ENCODE data around the gene PTPN6. TPM values are rescaled to one million over a fixed set of nuclear protein-coding genes. Genes with fewer than 3 reads are reported as not detected.
A peak's percentile ranks its signal among the peaks of the same experiment; 100 is the strongest.

PTPN6 gene
- total and polyA plus RNA-seq, 10 of the 15 experiments (the other 5 are each of a cell fraction or from before 2014, with no cell fraction given) = 229 to 457 (median 370) TPM

GRCh38 chr12:6960593-6961277 lies 9.6 kb downstream of the PTPN6 start:
- 20% methylated on average over 13 of the region's 13 CpGs for WGBS (ENCODE audit: insufficient coverage, insufficient replicate concordance, low lambda C conversion rate, missing lambda C conversion rate)
- peaks cover 19 to 35% of the 10 kb centered on the region in 2 experiments for H3K36me3 ChIP-seq (ENCODE audit: control insufficient read depth in 2 of 2, insufficient read depth in 2 of 2, low read length in 1 of 2)
- H3K27ac ChIP-seq (ENCODE audit: control insufficient read depth, insufficient read depth) = peak overlapping the region; percentile 99
- peaks cover 55% of the 10 kb centered on the region for H3K79me2 ChIP-seq (ENCODE audit: control insufficient read depth, insufficient read depth, low read length)
- peaks cover 76% of the 10 kb centered on the region for H3K4me1 ChIP-seq (ENCODE audit: control insufficient read depth, insufficient read depth, low read length)
- peak; percentile 98 for FAIRE-seq
- ChIA-PET CTCF (interaction anchor here (0.9 to 13.2 kb wide), 9 partner anchors 8 to 153 kb away, joined by 4 to 645 read pairs (median 5); partner anchors contain the start of genes C12orf57, LPCAT3, PTPN6 and RNU7-1), RAD21 (ENCODE audit: unreplicated experiment) (interaction anchor here (1.1 to 13.5 kb wide), 8 partner anchors 9 to 151 kb away, joined by 3 to 426 read pairs (median 5); partner anchors contain the start of genes C12orf57, PTPN6, RNU7-1 and SPSB2), SMC1A (ENCODE audit: uncharacterized antibody, unreplicated experiment) (interaction anchor here (0.9 to 13.2 kb wide), 6 partner anchors 13 to 152 kb away, joined by 3 to 395 read pairs (median 4); partner anchors contain the start of genes C12orf57, CDCA3, PTPN6 and RNU7-1), POLR2A (interaction anchor here (1.0 to 13.5 kb wide), 7 partner anchors 8 to 148 kb away, joined by 3 to 524 read pairs (median 5); partner anchors contain the start of genes C12orf57, C1RL, LPCAT3 and PTPN6)
- H3K4me2 ChIP-seq (ENCODE audit: control insufficient read depth, insufficient read depth) = peak overlapping the region; percentile 99
- no peaks in the 10 kb centered on the region for H4K20me1 ChIP-seq (ENCODE audit: control insufficient read depth, insufficient read depth)
- ATAC-seq = peak; percentile 34
- no peaks in the 10 kb centered on the region for H3K9me3 ChIP-seq (replicated peaks; ENCODE audit: control insufficient read depth, insufficient read depth, low read length)
- BruUV-seq (replicated peaks) = no TSS peak
- no peaks in the 10 kb centered on the region for H3K27me3 ChIP-seq (replicated peaks in 1 of 2; ENCODE audit: control insufficient read depth in 2 of 2, insufficient read depth in 2 of 2, low read length in 1 of 2)
- in situ Hi-C loops (cut with MboI) (loop anchor here (5.0 to 25.0 kb wide), 2 partner anchors 152 to 1677 kb away; no protein-coding TSS in a partner anchor), intact Hi-C loops (cut with micrococcal nuclease; ENCODE audit: unreplicated experiment) (loop anchor here (1.0 to 5.0 kb wide), 4 partner anchors 7 to 152 kb away; partner anchors contain the start of gene C12orf57)
- peak overlapping the region; percentile 95 for H3K4me3 ChIP-seq
- DNase-seq (ENCODE audit: low read depth, low spot score) = no peak
- H2AFZ ChIP-seq (ENCODE audit: control insufficient read depth, low read depth, low read length) = no peak overlapping the region
- H3K9ac ChIP-seq (ENCODE audit: control insufficient read depth, insufficient read depth, low read length) = peak overlapping the region; percentile 91
- TF ChIP-seq NR2F1 (conservative IDR thresholded peaks at IDR 0.05) = no peak
- TF ChIP-seq YBX1 (IDR thresholded peaks at IDR 0.05) = no peak
- peak; percentile 57; the same call in 2 of the 3 replicates for TF ChIP-seq POU2F2 (IDR thresholded peaks at IDR 0.05; ENCODE audit: borderline replicate concordance, low read depth, low read length)
- TF ChIP-seq NFIC (IDR thresholded peaks at IDR 0.05; ENCODE audit: low read depth, low read length) = no peak
- no peak for TF ChIP-seq BCL3 (IDR thresholded peaks at IDR 0.05; ENCODE audit: borderline replicate concordance, insufficient read depth, low read depth, low read length, poor library complexity, severe bottlenecking)
- peak; percentile 64 for TF ChIP-seq SMC3 (IDR thresholded peaks at IDR 0.05; ENCODE audit: borderline replicate concordance, low read length)
- TF ChIP-seq SMAD1 (IDR thresholded peaks at IDR 0.05; ENCODE audit: low read depth, partially characterized antibody) = no peak
- TF ChIP-seq NBN (IDR thresholded peaks at IDR 0.05) = 0 out of 2 replicates have a peak, but pooled peaks have one; percentile 18
- TF ChIP-seq, protein P1, sequence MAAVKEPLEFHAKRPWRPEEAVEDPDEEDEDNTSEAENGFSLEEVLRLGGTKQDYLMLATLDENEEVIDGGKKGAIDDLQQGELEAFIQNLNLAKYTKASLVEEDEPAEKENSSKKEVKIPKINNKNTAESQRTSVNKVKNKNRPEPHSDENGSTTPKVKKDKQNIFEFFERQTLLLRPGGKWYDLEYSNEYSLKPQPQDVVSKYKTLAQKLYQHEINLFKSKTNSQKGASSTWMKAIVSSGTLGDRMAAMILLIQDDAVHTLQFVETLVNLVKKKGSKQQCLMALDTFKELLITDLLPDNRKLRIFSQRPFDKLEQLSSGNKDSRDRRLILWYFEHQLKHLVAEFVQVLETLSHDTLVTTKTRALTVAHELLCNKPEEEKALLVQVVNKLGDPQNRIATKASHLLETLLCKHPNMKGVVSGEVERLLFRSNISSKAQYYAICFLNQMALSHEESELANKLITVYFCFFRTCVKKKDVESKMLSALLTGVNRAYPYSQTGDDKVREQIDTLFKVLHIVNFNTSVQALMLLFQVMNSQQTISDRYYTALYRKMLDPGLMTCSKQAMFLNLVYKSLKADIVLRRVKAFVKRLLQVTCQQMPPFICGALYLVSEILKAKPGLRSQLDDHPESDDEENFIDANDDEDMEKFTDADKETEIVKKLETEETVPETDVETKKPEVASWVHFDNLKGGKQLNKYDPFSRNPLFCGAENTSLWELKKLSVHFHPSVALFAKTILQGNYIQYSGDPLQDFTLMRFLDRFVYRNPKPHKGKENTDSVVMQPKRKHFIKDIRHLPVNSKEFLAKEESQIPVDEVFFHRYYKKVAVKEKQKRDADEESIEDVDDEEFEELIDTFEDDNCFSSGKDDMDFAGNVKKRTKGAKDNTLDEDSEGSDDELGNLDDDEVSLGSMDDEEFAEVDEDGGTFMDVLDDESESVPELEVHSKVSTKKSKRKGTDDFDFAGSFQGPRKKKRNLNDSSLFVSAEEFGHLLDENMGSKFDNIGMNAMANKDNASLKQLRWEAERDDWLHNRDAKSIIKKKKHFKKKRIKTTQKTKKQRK (IDR thresholded peaks at IDR 0.05; ENCODE audit: low read depth, low read length) = no peak
- TF ChIP-seq RAD21 (IDR thresholded peaks at IDR 0.05; ENCODE audit: insufficient read depth, low read depth, low read length) = peak; percentile 76
- TF ChIP-seq NFXL1 (IDR thresholded peaks at IDR 0.05; ENCODE audit: borderline replicate concordance) = no peak
- no peak for TF ChIP-seq PRDM15 (CRISPR knock-in tag; IDR thresholded peaks at IDR 0.05)

Measured in GM12878 (cell line).